Measurements from ENCODE around the gene TMEM60.

Gene TMEM60

DNA sequence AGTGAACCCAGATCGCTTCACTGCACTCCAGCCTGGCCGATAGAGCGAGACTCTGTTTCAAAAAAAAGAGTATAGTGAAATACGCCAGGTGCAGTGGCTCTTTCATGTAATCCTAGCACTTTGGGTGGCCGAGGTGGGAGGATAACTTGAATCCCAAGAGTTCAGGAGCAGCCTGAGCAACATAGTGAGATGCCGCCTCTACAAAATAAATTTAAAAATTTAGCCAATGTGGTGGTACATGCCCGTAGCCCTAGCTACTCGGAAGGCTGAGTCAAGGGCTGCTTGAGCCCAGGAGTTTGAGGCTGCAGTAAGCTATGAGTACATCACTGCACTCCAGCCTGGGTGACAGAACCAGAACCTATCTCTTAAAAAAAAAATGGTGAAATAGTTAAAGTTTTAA lies 27.9 kb downstream of the TMEM60 start:
- DNase-seq (ENCODE audit: low read depth): no peak

DNA sequence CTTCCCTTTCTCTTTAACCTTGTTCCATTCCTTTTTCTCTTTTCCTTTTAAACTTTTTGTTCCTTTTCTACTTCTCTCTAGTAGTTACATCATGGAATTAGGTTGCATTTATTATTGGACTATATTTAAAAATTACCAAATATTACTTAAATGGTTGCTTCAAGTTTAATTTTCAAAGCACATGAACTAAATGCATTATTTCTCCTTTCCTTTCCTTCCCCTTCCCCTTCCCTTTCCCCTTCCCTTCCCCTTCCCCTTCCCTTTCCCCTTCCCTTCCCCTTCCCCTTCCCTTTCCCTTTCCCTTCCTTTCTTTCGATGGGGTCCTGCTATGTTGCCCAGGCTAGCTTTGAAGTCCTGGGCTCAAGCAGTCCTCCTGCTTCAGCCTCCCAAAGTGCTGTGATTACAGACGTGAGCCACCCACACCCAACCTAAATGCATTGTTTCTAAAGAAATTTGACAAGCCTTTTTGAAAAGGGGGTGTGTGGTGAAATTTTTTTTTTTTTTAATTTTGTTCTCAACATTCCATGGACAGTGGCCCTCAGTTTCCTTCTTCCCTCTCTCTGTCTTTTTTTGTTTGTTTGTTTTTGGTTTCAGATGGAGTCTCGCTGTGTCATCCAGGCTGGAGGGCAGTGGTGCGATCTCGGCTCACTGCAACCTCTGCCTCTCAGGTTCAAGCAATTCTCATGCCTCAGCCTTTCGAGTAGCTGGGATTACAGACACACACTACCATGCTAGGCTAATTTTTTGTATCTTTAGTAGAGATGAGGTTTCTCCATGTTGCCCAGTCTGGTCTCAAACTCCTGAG lies 31.2 kb downstream of the TMEM60 start:
- no peak for DNase-seq (ENCODE audit: low read depth)

DNA sequence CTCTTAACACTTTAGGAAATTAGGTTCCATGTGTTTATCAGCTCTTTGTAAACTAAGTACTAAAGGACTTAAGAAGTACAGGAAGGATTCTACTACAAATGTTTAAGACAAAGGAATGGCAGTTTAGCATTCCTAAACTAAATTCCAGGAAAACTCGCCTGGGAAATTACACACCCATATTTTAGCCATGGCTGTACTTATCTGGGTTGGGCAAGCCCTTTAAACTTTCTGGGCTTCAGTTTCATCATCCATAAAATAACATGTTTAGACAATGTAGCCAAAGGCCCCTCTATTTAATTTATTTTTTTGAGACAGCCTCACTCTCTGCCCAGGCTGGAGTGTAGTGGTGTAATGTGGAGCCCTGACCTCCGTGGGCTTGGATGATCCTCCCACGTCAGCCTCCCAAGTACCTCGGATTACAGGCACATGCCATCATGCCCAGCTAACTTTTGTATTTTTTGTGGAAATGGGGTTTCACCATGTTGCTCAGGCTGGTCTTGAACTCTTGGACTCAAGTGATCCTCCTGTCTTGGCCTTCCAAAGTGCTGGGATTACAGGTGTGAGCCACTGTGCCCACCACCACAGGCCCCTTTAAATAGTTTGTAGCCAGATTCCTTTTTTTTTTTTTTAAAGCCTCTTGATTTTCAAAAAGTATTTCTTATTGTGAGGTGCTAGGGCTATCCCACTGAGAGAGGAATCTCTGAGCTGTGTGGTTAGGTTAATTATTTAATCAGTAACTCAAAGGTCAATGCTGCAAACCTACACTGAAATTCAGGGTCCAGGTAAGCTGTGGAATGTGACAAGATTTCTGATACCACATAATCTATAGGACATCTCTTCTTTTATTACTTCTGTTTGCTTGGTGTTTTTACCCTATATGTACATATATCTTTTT lies 32.1 kb downstream of the TMEM60 start:
- no peak for DNase-seq (ENCODE audit: low read depth)

DNA sequence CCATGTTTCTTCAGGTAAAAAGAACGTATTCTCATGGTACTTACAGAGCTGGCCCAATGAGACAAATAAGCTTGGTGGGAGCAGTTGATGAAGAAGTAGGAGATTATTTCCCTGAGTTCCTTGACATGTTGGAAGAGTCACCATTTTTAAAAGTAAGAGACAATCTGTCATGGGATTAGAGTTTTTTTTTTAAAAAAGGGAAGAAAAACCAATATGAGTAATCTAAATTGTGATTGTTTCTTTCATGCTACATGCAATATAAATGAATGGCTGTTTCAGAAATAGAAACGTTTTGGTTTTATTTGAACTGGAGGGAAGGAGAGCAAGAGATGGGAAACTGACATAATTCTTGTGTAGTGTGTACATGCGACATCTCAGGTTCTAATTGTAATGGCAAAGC lies 32.8 kb downstream of the TMEM60 start:
- DNase-seq (ENCODE audit: low read depth): no peak

DNA sequence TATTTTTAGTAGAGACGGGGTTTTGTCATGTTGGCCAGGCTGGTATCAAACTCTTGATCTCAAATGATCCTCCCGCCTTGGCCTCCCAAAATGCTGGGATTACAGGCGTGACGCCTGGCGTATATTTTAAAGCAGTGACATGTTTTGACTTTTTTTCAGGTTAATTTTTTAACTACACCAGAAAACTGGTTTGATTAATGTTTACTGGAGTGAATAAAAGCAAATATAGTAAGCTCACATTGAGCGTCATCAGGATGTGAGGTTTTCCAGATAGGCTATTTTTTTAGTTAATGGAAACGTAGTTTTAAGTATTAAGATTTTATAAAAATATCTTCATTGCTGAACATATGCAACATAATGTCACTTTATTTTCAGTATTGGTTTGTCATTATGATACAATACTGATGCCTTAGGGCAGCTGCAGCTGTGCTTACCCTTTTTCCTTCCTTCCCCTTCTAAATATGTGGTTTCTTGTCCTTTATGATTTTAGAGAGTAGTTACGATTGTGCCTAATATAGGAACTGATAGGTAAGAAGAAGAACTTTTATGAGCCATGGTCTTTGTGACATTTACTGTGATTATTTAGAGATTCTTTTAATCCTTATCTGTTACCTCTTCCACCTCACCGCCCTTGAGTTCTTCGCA lies 37.3 kb downstream of the TMEM60 start:
- DNase-seq (ENCODE audit: low read depth): no peak

DNA sequence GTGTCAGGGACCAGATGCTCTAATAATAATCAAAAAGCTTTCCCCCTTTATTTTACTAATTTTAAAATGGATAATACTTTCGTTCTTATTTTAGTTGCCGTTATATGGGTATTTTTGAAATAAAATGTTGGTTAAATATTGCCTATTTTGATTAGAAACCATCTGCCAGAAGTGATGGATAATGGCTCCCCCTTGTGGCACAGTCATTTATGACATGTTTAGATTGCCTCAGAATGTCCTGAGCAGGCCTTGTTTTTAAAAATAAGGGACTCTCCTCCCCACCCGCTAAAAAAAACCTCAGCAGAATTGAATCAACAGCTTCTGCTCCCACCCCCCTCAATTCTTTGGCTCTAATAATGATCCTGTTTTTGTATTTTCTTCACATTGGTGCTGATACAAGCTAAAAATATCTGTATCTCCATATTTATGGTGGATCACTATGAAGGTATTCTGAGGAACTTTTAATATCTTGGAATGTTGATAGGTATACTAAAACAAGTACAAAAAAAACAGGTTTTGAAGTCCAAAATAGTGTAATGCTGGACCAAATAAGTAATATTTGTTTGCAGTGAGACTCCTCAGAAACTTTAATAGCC lies 38.8 kb downstream of the TMEM60 start:
- DNase-seq (ENCODE audit: low read depth): peak; percentile 29

DNA sequence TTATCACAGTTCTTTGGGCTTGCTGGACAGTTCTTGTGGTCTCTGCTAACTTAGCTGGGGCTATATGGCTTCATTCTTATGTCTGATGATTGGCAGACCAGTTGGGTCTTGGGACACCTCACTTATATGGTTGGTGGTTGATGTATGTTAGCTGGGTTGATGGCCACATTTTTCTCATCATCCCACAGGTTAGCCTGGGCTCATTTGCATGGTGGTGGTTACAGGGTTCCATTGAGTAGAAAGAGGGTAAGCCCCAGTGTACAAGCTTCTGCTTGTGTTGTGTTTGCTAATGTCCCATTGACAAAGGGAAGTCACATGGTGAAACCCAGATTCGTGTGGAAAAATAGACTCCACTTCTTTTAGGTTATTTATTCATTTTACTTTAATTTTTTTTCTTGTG lies 40.6 kb downstream of the TMEM60 start:
- DNase-seq (ENCODE audit: low read depth): no peak

DNA sequence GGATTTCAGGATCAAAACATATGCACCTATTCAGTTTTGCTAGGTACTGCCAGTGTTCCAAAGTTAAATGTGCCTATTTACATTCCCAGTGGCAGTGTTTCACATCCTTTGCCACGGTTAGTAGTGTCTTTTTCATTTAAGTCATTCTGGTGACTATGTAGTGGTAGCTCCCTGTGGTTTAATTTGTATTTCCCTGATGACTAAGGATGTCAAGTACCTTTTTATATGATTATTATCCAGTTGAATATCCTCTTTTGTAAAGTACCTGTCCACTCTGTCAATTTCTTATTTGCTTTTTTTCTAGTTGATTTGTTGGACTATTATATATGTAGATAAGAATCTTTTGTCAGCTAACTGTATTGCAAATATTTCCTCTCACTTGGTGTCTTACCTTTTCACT lies 45.1 kb downstream of the TMEM60 start:
- no peak for DNase-seq (ENCODE audit: low read depth)

DNA sequence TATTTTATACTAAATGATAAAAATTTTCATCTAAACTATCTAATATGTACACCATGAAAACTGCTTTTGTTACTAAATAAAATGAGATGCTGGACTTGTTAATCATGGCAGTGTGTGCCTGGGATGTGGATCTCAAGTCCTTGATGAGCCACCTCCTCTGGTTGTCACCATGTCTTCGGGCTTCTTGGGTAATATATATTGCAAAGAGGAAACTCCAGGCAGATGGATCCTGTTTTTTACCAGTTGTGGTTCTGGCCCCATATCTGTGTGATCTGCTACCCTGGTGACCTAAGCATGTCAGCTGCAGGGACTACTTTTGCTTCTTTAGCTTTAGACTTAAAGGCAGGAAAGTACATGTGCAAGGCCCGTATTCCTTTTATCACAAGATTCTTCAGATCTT lies 46.2 kb downstream of the TMEM60 start:
- no peak for DNase-seq (ENCODE audit: low read depth)

DNA sequence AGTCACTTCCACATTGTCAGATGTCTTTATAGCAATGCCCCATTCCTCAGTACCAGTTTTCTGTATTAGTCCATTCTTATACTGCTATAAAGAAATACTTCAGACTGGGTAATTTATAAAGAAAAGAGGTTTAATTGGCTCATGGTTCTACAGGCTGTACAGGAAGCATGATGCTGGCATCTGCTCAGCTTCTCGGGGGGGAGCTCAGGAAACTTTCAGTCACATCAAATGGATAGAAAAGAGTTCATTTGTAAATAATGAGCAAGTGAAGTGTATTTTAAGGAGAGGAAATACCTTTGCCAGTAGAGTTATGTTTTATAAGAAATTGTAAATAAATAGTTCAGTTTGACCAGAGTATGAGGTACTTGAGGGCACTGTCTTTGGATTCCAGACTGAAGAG lies 50.5 kb downstream of the TMEM60 start:
- DNase-seq (ENCODE audit: low read depth): no peak

DNA sequence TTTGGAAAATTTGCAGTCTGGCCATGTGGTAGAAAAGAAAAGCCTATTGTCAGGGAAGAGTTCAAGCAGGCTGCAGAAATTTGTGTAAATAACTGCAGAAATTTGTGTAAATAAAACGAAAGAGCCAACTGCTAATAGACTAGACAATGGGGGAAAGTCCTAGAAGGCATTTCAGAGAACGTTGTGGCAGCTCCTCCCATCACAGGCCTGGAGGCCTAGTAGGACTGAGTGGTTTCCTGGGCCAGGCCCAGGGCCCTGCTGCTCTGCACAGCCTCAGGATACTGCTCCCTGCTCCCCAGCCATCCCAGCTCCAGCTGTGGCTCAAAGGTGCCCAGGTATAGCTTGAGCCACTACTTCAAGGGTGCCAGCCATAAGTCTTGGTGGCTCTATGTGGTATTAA lies 51.1 kb downstream of the TMEM60 start:
- DNase-seq (ENCODE audit: low read depth): no peak

DNA sequence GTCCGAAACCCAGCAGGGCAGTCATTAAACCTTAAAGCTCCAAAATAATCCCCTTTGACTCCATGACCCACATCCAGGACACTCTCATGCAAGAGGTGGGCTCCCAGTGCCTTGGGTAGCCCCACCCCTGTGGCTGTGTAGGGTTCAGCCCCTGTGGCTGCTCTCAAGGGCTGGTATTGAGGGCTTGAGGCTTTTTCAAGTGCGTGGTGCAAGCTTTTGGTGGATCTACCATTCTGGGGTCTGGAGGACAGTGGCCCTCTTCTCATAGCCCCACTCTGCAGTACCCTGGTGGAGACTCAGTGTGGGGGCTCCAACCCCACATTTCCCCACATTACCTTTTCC lies 51.4 kb downstream of the TMEM60 start:
- no peak for DNase-seq (ENCODE audit: low read depth)

DNA sequence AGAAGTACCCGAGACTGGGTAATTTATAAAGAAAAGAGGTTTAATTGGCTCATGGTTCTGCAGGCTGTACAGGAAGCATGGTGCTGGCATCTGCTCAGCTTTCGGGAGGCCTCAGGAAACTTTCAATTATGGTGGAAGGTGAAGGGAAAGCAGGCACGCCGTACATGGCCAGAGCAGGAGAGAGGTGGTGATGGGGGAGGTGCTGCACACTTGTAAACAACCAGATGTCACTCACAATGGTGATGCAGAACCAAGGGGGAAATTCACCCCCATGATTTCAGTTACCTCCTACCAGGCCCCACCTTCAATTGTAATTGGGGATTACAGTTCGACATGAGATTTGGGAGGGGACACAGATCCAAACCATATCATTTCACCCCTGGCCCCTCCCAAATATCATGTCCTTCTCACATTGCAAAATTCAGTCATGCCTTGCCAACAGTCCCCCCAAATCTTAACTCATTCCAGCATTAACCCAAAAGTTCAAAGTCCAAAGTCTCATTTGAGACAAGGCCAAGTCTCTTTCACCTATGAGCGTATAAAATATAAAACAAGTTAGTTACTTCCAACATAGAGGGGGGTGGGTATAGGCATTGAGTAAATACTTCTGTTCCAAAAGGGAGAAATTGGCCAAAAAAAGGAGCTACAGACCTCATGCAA lies 51.9 kb downstream of the TMEM60 start:
- no peak for DNase-seq (ENCODE audit: low read depth)

DNA sequence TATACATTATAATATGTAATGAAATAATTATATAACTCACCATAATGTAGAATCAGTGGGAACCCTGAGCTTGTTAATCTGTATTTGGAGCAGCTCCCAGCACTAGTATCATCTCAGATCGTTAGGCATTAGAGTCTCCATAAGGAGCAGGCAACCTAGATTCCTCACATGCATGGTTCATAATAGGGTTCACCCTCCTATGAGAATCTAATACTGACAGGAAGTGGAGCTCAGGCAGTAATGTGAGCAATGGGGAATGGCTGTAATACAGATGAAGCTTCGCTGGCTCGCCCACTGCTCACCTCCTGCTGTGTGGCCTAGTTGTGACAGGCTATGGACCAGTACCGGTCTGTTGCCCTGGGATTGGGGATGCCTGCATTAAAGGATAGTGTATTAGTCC lies 52.5 kb downstream of the TMEM60 start:
- DNase-seq (ENCODE audit: low read depth): no peak

Data from activated T-helper 1 cell treated with Interleukin-2 at 50 U/mL for 16 hours (primary cell).